ENCODE data around the gene KIF3C.
"Not testable (repeated sequence)": the region's sequence is repeated elsewhere in the genome, so short reads cannot be mapped to it uniquely, and the experiment has no call there.

KIF3C gene
- total RNA-seq = 1.4 to 7.6 (median 3.0) reads per million in 18 experiments

DNA sequence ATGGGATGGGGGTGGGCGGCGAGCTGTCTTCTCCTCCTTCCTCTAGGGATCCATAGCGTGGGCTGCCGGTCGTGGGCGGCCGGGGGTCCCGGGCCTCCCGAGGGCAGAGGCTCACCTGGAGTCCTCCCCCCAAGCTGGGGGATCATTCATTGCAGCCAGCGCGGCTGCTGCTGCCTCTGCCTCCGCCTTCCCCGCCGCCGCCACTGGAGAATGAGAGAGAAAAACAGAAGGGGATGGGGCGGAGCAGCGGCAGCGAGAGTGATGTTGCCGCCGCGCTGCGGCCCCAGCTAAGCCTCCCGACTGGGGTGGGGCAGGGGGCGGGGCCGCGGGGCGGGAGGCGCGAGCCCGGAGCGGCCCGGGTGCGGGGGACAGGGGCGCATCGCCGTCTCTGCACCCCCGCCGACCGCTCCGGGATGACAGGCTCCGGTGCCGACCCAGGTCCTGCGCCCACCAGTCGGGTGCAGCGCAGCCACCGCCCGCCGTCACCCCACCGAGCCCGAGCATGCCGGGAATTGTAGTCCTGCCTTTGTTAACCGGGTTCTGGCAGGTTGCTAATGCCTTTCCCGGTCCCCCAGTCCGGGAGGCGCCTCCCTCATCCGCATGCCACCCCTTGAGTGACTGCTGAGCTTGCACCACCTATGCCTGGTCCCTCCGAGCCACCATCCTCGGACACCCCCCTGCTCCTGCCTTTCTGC lies at the start of gene KIF3C:
KIF3C (minus strand) TSS at position 225 of the 695 bp plus-strand sequence. CDS start 580 bp downstream, outside the sequence.
- peak; percentile 29 to 46 for DNase-seq

DNA sequence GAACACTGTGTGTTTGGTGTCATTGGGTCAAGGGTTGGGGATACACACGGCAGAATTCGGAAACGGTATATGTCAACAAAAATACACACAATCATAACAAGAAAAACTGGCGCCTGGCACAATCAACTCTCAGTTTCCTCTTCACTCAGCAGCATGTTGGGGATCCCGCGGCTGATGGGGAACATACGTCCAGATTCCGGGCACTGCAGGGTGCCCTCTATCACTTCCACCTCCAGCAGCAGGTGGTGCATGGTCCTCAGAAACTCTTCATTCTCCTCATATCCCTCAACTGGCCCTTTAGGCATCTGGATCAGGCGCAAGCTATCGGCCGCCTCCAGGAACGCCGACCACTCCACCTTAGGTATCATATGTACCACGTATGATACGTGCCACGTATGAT lies 45.8 kb upstream of the KIF3C start:
- DNase-seq = not testable (repeated sequence)

DNA sequence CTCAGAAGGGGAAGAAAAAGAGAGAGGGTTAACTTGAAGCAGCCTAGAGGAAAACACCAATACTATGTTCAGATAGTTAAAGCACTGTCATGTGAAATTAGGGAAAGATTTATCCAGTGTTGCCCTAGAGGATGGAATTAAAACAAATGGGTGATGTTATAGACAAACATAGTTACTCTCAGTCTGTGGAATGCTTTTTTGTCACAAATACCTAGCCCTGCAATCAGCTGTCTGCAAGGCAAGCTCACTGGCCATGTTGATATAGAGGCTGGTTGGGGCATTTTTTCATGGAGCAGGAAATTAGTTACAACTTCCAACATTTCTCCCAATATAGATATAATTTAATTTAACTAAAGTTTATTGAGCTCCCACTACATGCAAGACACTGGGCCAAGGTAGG lies 43.2 kb upstream of the KIF3C start:
- DNase-seq = no peak

DNA sequence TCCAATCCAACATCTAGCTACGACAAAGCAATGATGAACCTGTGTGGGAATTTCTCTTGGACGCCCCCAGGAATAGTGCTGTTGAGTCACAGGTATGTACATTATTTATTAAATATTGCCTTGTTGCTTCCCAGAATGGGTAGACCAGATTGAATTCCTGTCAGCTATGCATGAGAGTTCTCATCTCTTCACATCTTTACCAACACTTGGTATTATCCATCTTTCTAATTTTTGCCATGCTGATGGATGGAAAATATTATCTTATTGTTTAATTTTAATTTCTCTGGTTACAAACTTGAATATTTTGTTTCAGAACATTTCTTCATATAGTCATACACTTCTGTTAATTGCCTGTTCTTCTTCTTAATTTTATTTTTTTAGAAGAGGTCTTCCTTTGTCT lies 42.0 kb upstream of the KIF3C start:
- DNase-seq = no peak

DNA sequence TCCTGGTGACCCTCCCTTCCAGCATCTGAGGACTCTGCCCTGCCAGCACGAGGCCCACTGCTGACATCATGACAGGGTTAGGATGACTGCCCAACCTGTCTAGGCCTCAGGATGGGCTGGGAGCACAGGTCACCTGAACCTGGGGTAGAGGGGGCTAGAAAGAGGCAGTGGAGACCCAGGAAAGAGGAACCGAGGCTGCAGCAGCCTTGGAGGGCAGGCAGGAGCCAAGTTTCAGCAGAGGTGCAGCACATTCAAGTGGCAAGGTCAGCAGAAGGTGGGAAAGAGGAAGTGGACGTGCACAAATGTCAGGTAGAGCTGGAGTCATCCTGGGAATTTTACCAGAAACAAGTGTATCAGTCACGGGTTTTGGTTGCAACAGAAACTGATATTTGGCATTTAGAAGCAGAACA lies 37.9 kb upstream of the KIF3C start:
- no peak for DNase-seq

DNA sequence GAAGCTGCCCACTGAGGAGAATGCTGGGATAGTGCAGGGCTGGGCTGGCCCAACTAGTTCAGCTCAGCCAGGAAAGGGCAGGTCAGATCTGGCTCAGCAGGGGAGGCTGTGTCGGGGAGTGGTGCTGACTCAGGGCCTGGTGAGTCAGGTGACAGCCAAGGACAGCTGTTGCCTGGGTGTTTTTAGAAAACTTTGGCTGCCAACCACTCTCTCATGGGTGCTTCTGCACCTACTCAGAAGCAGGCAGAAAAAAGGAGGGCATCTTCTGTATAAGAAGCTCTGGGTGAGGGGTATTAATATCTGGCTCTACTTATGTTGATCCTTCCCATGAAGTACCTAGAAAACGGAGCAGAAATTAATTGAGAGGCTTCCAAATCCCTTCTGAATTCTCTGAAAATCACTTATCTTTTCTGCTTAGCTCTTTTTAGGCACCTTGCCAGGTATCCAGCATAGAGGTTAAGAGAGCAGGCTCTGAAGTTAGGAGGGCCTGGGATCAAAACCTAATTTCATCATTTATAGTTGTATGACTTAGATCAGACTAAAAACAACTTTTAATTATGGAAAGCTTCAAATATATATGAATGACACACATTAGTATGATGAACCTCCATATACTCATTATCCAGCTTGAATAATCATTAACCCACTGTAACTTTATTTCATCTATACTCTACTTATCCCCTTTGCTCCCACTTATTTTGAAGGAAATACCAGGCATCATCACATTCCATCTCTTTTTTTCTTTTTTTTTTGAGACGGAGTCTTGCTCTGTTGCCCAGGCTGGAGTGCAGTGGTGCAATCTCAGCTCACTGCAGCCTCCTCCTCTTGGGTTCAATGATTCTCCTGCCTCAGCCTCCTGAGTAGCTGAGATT lies 36.1 kb upstream of the KIF3C start:
- DNase-seq = peak; percentile 65 to 79

DNA sequence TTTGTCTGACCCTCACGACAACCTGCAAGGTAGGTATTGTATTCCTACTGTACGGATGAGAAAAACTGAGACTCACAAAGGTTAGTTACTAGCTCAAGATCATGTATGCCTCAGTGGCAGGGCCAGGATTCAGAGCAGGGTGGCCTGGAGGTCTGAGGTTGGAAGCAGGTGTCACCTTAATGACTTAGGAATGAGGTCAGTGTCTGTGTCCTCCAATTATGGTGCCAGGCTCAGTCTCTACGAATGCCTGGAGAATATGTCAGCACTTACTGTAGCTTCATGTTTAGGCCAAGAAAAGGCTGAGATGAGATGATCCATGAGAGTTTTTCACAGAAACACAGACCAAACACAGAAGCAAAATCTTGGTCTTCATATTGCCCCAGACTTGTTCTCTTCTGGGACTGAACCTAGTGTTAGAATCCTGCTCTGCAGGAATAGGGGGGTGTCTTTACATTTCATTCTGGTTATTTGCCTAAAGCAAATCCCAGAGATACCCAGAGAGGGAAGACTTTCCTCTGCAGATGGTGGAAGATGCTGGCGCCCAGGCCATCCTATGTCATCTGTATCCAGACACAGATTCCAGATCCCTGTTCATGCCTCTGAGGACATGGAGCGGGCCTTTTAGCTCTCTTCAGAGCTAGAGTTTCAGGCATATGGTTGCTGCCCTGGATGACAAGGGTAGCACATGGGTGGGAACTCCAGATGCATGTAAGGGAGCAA lies 35.3 kb upstream of the KIF3C start:
- no peak for DNase-seq

DNA sequence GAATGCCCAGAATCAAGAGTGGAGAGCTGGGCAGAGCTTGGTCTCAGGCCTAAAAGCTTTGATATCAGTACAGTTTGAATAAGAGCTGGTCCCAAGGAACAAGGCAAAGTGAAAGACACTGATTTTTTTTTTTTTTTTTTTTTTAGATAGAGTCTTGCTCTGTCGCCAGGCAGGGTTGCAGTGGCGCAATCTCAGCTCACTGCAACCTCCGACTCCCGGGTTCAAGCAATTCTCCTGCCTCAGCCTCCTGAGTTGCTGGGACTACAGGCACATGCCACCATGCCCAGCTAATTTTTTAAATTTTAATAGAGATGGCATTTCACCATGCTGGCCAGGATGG lies 34.4 kb upstream of the KIF3C start:
- peak in 1 of 2 donors; percentile 13 for DNase-seq

DNA sequence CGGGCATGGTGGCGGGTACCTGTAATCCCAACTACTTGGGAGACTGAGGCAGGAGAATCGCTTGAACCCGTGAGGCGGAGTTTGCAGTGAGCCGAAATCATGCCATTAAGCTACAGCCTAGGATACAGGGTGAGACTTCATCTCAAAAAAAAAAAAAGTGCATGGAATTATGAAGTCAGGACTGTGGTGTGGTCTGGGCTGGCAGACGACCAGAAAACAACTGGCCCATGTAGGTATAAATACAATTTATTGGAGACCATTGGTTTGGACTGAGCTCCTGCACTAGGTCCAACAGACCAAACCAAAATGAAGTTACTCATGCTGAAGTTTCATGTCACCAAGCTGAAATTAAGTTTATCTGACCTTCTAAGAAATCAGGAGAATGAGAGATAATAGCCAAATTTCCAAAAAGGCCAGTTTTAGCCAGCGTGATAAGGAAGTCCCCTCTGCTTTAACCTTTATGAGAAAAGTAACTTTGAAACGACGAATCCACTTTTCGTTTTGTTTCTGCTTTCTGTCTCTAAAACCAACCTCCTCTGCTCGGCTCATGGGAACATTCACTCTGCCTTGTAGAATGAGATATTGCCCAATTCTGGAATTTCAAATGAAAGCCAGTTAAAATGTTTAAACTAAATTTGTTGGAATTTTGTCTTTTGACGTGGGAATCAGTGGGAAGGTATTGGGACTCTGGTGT lies 33.9 kb upstream of the KIF3C start:
- DNase-seq = peak; percentile 24 to 30

DNA sequence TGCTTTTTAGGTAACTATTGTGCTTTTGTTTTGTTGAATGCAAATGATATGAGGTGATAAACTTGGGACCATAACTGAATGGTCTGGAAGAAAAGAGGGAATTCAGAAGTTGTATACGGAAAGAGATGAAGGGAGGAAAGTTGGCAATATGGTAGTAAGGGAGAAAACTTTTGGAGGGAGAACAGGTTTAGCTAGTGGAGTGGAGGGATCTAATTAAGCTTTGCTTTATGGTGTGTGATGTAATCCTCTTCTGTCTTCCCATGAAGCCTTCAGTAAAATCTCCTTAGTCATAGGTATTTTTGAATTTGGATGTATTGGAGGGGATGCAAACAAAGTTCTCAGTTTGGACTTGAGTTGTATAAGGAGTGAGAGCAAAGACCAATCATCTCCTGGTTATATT lies 31.4 kb upstream of the KIF3C start:
- DNase-seq = no peak

DNA sequence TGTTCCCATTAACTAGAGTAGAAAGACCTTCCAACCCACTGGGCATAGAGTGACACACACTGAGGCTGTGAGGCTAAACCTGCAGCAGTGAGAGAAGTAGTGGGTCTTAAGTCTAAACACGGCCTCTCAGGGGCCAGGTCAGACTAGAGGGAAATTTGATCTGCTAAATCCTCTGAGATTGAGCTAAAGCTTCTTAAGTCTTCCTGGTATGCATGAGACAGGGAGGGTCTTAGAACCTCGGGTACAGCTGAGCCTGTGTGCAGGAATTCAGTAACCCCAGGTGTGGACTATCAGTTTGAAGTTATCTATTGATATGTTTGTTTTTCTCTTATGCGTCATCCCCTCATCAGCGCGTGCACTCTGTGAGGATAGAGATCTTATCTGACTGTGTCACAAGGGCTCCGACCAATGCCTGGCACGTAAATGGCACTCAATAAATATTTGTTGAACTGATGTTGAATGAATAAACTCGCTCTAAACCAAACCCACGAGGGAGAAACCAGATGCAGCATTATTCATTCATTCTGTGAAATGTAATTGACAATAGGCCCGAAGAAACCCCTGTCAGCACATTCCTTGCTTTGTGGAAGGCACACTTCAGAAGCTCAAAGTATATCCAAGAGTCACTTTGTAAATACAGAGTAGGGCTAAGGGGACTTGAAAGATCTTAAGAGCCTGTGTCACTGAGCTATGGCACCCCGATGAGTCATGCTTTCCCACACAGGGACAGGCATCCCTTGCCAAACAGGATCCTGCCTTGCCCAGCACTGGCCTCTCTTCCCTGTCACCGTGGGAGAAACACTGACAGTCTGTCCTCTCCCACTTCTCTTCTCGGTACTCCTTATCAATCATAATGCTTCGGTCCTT lies 29.9 kb upstream of the KIF3C start:
- peak; percentile 87 to 94 for DNase-seq

DNA sequence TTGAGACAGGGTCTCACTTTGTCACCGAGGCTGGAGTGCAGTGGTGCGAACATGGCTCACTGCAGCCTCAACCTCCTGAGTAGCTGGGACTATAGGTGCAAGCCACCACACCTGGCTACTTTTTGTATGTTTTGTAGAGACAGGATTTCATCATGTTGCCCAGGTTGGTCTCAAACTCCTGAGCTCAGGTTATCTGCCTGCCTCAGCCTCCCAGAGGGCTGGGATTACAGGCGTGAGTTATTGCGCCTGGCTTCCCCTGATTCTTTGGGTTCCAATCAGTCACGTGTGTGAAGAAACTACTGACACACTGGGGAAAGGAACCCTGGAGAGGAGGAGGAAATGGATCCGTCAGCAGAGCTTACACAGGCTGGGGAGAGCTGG lies 29.3 kb upstream of the KIF3C start:
- peak; percentile 70 to 74 for DNase-seq

DNA sequence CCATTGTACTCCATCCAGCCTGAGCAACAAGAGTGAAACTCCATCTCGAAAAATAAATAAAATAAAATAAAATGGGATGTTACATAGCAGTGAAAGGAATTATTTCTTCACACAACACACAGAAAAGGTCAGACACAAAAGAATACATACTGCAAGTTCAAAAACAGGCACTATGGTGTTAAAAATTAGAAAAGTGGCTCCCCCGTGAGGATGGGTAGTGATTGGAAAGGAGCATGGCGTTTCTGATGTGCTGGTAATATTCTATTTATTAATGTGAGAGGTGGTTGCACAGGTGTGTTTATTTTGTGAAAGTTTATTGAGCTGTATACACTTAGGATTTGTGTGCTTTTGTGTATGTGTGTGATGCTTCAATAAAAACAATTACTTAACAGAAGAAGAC lies 28.6 kb upstream of the KIF3C start:
- DNase-seq = no peak

DNA sequence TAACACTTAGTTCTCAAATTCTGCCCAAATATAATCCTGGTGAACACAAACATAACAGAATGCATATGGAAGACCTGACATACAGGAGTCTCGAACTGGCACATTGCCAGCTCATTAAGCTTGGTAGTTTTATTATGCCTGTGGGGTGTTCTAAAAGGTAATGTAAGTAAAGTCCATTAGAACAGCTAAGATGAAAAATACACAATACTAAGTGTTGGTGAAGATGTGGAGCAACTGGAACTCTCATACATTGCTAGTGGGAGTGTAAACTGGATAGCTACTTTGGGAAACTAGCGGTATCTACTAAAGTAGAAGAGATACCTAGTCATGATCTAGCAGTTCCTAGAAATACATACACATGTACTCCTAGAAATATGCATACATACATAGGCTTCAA lies 27.3 kb upstream of the KIF3C start:
- DNase-seq = no peak

DNA sequence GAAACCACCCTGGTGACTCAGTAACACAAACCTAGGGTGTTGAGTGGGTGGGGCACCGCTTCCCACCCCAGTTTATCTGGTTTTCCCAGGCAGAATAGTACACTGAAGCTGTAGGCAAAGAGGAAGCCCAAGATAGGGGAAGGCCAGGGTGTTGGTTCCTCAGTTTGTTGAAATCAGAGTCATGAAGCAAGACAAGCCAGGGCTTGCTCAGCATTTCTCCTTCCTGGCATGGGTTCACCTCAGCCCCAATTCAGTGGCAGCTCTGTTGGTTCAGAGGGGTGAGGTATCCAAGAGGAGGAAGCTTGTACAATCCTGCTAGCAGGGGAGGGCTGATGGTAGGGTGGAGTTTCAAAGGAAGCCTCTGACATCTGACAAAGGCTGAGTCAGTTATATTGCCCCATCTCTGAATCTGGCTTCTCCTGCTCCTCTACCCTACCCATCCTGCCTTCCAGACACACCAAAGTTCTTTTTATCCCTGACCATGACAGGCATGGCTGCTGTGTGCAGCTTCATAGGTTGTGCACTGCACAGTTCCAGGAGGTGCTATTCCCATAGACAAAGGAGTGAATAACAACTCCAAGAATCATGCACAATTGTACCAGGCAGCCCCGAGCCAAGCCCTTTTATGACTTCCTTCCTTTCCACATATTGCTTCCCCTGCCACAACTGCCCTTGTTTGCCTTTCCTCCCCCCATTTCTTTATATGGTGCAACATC lies 26.7 kb upstream of the KIF3C start:
- DNase-seq = peak; percentile 99 to 100

DNA sequence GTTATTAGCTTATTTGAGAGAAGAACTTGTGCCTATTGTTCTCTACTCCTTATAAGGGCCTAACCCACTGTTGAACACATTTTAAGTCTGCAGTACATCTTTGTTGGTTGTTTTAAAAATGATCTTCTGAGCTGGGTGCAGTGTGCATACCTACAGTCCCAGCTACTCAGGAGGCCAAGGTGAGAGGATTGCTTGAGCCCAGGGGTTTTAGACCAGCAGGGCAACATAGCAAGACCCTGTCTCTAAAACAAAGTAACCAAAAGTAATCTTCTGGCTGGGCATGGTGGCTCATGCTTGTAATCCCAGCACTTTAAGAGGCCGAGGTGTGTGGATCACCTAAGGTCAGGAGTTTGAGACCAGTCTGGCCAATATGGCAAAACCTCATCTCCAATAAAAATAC lies 25.8 kb upstream of the KIF3C start:
- DNase-seq = no peak

DNA sequence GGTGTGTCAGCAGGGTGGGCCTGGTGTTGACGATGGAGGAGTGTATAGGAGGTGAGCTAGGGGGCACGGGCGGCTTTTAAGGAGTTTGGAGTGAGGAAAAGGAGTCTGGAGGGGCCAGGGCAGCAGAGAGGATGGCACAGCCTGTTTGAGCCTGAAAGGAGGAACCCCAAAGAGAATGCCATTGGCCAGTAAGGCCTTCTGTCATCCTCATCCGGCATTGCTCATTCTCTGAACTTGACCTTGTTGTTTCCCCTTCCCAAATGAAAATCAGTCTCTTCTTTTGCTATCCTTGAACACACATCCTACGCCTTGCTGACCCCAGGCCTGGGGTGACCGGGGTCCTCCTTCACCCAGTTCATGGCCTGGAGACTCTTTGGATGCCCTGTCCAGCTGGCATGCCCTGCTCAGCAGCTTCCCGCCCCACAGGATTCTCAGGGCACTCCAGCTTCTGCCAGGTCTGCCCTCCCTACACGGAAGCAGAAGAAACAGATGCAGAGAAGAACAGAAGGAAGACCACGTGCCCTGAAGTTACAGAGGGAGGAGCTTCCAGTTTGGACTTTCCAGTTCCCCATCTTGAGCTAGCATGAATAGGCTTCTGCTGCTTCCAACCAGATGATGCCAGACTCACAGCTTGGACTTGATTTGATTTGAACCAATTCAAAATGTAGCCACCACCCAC lies 20.5 kb upstream of the KIF3C start:
- DNase-seq = peak; percentile 86 to 89

DNA sequence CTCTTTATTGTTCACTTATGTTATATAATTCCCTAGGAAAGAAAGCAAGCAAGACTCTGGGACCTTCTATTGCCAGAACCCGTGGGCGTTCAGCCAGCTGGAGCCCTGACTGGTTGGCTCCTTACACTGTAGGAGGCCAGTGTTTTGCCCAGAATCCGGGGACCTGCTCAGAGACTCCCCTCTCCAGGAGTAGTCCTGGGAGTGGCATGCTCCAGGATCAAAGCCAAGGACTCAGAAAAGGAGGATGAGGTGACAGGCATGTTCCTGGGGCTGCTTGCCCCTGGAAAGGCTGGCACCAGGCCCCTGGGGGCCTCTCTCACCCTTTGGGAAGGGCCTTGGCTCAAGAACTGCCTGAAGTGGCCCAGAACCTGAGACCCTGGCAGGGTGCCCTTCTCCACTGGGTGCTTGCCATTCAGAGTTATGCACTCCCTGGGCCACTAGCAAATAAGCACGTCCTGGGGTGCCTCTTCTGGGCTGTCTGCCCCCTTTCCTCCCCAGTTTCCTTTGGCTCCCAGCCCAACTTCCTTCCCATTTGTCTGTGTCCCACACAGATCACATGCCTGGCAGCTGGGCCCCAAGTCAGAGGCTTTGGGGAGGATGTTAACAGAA lies 19.6 kb upstream of the KIF3C start:
- peak; percentile 83 to 92 for DNase-seq

DNA sequence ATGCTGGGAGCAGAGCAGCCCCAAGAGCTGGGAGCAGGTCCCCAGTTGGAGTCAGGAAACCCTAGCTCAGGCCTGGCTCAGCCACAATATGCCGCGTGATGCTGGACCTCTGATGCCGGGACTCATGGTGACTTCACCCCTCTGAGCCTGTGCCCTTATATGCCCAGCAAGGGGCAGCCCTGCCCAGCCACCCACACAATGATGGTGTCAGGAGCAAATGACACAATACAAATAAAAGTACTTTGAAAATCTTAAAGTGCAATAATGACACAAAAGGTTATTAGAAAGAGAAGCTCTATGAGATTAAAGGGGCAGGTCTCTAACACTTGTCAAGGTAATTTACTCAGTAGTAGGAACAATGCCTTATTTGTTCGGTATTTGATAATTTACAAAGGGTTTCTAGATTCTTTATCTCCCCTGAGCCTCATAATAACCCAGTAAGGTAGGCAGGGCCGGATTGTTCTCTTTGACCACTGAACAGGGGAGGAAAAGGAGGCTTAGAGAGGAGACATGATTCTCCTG lies 18.3 kb upstream of the KIF3C start:
- DNase-seq = peak; percentile 93 to 95

DNA sequence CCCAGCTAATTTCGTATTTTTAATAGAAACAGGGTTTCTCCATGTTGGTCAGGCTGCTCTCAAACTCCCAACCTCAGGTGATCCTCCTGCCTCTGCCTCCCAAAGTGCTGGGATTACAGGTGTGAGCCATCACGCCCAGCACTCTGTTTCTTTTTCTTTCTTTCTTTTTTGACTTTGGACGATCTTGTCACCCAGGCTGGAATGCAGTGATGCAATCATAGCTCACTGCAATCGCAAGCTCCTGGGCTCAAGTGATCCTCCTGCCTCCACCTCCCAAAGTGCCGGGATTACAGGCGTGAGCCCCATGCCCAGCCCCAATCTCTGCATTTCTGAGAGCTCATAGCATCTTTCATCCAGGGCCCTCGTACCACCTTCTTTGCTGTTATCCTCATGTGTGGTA lies 17.1 kb upstream of the KIF3C start:
- DNase-seq = not testable (repeated sequence)
